RWPE2 (cell line): Measurements from ENCODE around the gene ITFG1.

Source experiments
- ATAC-seq: fragments of 200-7000 bp; cut with Tn5 transposase; 3 replicates; pipeline ENCODE4 v1.9.1; 2021; ENCODE audit warnings: low read depth
- DNase-seq: peaks from one replicate; pipeline ENCODE4 v3.0.0-alpha.2; 2020; ENCODE audit warnings: low spot score
- H3K27ac ChIP-seq: fragments of 450-650 bp; 2 replicates; pipeline ENCODE4 v1.5.1; 2017; ENCODE audit warnings: mild to moderate bottlenecking; ENCODE audit not compliant: poor library complexity, severe bottlenecking
- H3K27me3 ChIP-seq: fragments of 250-450 bp; sonication (Bioruptor Pico); 2 replicates; pipeline ENCODE4 v1.5.1; 2021; ENCODE audit warnings: mild to moderate bottlenecking, moderate library complexity; ENCODE audit not compliant: insufficient read depth, poor library complexity, severe bottlenecking
- H3K36me3 ChIP-seq: fragments of 250-450 bp; sonication (Bioruptor Pico); 2 replicates; pipeline ENCODE4 v1.5.1; 2020; ENCODE audit warnings: low read depth, mild to moderate bottlenecking, moderate library complexity
- H3K4me1 ChIP-seq: fragments of 250-450 bp; sonication (Bioruptor Pico); 2 replicates; pipeline ENCODE4 v1.5.1; 2021; ENCODE audit warnings: mild to moderate bottlenecking, moderate library complexity; ENCODE audit not compliant: insufficient read depth, poor library complexity, severe bottlenecking
- H3K4me3 ChIP-seq: fragments of 250-450 bp; sonication (Bioruptor Pico); 2 replicates; pipeline ENCODE4 v1.5.1; 2021; ENCODE audit warnings: mild to moderate bottlenecking, moderate library complexity; ENCODE audit not compliant: severe bottlenecking
- H3K9me3 ChIP-seq: fragments of 250-450 bp; sonication (Bioruptor Pico); 2 replicates; pipeline ENCODE4 v1.5.1; 2021; ENCODE audit warnings: mild to moderate bottlenecking, moderate library complexity; ENCODE audit not compliant: severe bottlenecking
- TF ChIP-seq, protein P1 (sequence below): fragments of 450-650 bp; IDR thresholded peaks from one replicate; pipeline ENCODE4 v1.5.1; 2017; ENCODE audit warnings: mild to moderate bottlenecking, moderate library complexity; ENCODE audit not compliant: poor library complexity, severe bottlenecking

Gene ITFG1

GRCh38 chr16:47278306-47278970 lies 182.4 kb downstream of the ITFG1 start:
- Histone ChIP-seq H3K27me3 (no peaks in the 10 kb centered on the region), H3K4me3 (no peak overlapping the region), H3K9me3 (no peaks in the 10 kb centered on the region), H3K27ac (no peak overlapping the region), H3K36me3 (no peaks in the 10 kb centered on the region), H3K4me1 (no peaks in the 10 kb centered on the region)
- DNase-seq (no peak), ATAC-seq (no peak)
- TF ChIP-seq, protein P1, sequence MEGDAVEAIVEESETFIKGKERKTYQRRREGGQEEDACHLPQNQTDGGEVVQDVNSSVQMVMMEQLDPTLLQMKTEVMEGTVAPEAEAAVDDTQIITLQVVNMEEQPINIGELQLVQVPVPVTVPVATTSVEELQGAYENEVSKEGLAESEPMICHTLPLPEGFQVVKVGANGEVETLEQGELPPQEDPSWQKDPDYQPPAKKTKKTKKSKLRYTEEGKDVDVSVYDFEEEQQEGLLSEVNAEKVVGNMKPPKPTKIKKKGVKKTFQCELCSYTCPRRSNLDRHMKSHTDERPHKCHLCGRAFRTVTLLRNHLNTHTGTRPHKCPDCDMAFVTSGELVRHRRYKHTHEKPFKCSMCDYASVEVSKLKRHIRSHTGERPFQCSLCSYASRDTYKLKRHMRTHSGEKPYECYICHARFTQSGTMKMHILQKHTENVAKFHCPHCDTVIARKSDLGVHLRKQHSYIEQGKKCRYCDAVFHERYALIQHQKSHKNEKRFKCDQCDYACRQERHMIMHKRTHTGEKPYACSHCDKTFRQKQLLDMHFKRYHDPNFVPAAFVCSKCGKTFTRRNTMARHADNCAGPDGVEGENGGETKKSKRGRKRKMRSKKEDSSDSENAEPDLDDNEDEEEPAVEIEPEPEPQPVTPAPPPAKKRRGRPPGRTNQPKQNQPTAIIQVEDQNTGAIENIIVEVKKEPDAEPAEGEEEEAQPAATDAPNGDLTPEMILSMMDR = no peak

- TF ChIP-seq, protein P1 = no peak
- no peaks in the 10 kb centered on the region for H3K36me3 ChIP-seq
- H3K27me3 ChIP-seq = no peaks in the 10 kb centered on the region
These were observed 184.3 kb downstream of the ITFG1 start for GRCh38 chr16:47276522-47276921.

DNA sequence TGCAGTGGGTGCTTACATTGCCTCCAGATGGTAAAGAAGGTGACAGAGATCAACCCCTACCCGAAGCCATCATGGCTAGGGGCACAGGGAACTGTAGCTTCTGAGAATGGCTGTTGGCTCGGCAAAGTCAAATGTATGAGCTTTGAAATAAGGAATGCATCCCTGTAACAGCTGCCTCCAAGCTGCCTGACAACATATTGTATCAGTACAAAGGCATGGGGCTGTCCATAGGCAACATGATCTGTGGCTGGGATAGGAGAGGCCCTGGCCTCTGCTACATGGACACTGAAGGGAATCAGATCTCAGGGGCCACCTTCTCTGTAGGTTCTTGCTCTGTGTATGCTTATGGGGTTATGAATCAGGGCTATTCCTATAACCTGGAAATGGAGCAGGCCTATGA lies 197.9 kb downstream of the ITFG1 start:
- no peaks in the 10 kb centered on the region for H3K9me3 ChIP-seq
- ATAC-seq = no peak
- H3K27me3 ChIP-seq = no peaks in the 10 kb centered on the region
- H3K36me3 ChIP-seq = peaks cover 15% of the 10 kb centered on the region
- no peak for DNase-seq
- H3K4me1 ChIP-seq = no peaks in the 10 kb centered on the region
- no peak overlapping the region for H3K27ac ChIP-seq
- TF ChIP-seq, protein P1 = no peak
- H3K4me3 ChIP-seq = no peak overlapping the region

More at GRCh38 chr16:47276522-47276921, 184.3 kb downstream of the ITFG1 start:
- Histone ChIP-seq H3K4me3 (no peak overlapping the region), H3K27ac (no peak overlapping the region), H3K4me1 (no peaks in the 10 kb centered on the region), H3K9me3 (no peaks in the 10 kb centered on the region)
- ATAC-seq (no peak), DNase-seq (no peak)

GRCh38 chr16:47260503-47260902 lies 200.4 kb downstream of the ITFG1 start:
- Histone ChIP-seq H3K36me3 (peaks cover 22% of the 10 kb centered on the region), H3K4me1 (no peaks in the 10 kb centered on the region), H3K27ac (no peak overlapping the region), H3K27me3 (no peaks in the 10 kb centered on the region), H3K9me3 (no peaks in the 10 kb centered on the region), H3K4me3 (no peak overlapping the region)
- TF ChIP-seq, protein P1 = no peak
- no peak for ATAC-seq
- DNase-seq = no peak

GRCh38 chr16:47258874-47259461 lies 201.9 kb downstream of the ITFG1 start:
- no peaks in the 10 kb centered on the region for H3K27me3 ChIP-seq
- no peak overlapping the region for H3K27ac ChIP-seq
- peaks cover 22% of the 10 kb centered on the region for H3K36me3 ChIP-seq
- TF ChIP-seq, protein P1 = peak; percentile 76
- H3K4me1 ChIP-seq = no peaks in the 10 kb centered on the region
- ATAC-seq (0 out of 3 replicates have a peak, but pooled peaks have one; percentile 33), DNase-seq (no peak)
- H3K9me3 ChIP-seq = no peaks in the 10 kb centered on the region
- H3K4me3 ChIP-seq = no peak overlapping the region
